HUES6 (cell line): ENCODE measurements around the gene USH2A.
"Not testable (repeated sequence)": the region's sequence is repeated elsewhere in the genome, so short reads cannot be mapped to it uniquely, and the experiment has no call there.

ENCODE experiments used
- H3K27ac ChIP-seq: 2 replicates; pipeline ENCODE4 v1.7.0; 2013; ENCODE audit warnings: low read depth, mild to moderate bottlenecking, low read length, inconsistent platforms
- H3K27me3 ChIP-seq: 2 replicates; pipeline ENCODE4 v1.6.1; 2013; ENCODE audit warnings: low read length; ENCODE audit not compliant: control insufficient read depth, insufficient read depth
- H3K36me3 ChIP-seq: 2 replicates; pipeline ENCODE4 v1.6.1; 2013; ENCODE audit warnings: low read length; ENCODE audit not compliant: control insufficient read depth, insufficient read depth
- H3K4me1 ChIP-seq: 2 replicates; pipeline ENCODE4 v1.6.1; 2013; ENCODE audit warnings: low read length; ENCODE audit not compliant: control insufficient read depth, insufficient read depth
- H3K4me3 ChIP-seq: 2 replicates; pipeline ENCODE4 v1.5.1; 2013; ENCODE audit warnings: low read depth, low read length
- H3K9ac ChIP-seq: one replicate; pipeline ENCODE4 v1.6.1; 2013; ENCODE audit warnings: mild to moderate bottlenecking, low read length
- H3K9me3 ChIP-seq: 2 replicates; pipeline ENCODE4 v1.6.1; 2013; ENCODE audit warnings: low read depth, low read length; ENCODE audit not compliant: control insufficient read depth, insufficient read depth

The USH2A gene

DNA sequence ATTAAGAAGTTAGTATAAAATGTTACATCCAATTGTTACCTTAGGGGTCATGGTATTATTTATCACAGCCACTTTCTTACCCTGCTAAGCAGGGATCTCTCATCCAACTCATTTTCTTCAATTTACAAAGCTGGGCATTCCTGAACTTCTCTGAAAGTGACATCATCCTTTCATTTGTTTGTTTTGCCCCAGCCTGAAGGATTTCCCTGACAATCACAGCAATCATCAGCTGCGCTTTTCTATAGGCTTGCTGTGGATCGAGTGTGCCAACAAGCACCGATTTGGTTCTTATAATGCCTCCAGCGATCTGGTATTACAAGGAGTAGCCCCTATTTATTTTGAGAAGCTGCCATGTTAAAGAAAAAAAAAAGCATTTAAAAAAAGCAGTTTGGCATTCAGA, 240.2 kb downstream of the USH2A start:
- no peaks in the 10 kb centered on the region for H3K36me3 ChIP-seq
- peak overlapping the region; percentile 21; the same call in 1 of the 2 replicates for H3K4me3 ChIP-seq
- no peaks in the 10 kb centered on the region for H3K9me3 ChIP-seq
- H3K4me1 ChIP-seq = peaks cover 36% of the 10 kb centered on the region
- H3K9ac ChIP-seq = peak overlapping the region; percentile 60
- H3K27me3 ChIP-seq = no peaks in the 10 kb centered on the region
- peak overlapping the region; percentile 69; the same call in 1 of the 2 replicates for H3K27ac ChIP-seq

DNA sequence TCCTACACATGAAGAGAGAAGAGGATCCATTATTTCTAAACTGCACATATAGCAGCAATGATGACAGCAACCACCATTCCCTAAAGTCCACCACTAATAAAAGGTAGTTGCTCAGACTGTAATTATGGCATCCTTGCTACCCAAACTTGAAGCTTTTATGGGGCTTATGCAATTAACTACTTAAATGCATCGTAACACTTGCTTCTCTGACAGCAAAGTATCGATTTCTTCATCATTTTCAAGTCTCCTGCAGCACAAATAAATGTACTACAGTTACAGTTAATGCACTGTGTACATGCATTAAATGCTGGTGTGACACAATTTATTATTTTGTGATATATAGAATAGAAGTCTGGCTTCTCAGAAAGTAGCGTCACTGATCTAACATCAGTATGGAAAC, 241.7 kb downstream of the USH2A start:
- H3K9me3 ChIP-seq = no peaks in the 10 kb centered on the region
- H3K36me3 ChIP-seq = no peaks in the 10 kb centered on the region
- no peak overlapping the region for H3K27ac ChIP-seq
- H3K9ac ChIP-seq = no peak overlapping the region
- H3K27me3 ChIP-seq = no peaks in the 10 kb centered on the region
- H3K4me3 ChIP-seq = no peak overlapping the region
- H3K4me1 ChIP-seq = peaks cover 36% of the 10 kb centered on the region

DNA sequence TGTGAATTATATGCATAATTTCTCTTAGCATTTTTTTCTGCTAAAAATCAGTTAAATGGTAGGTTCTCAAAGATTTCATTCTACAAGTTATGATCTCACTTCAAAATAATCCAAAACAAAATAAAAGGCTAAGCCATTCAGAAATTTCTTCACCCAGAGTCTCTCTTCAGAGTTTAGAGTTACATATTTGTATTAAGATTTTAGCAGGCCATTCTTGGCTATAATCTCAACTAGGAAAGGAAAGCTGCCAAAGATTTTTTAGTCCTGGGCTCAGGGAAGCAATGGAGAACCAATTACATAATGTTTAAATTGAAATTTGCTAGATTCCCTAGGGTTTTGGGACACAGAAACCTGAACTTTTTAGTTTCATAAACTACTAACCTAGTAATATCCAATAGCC, 245.0 kb downstream of the USH2A start:
- Histone ChIP-seq H3K27me3 (no peaks in the 10 kb centered on the region), H3K9ac (no peak overlapping the region), H3K27ac (no peak overlapping the region)

DNA sequence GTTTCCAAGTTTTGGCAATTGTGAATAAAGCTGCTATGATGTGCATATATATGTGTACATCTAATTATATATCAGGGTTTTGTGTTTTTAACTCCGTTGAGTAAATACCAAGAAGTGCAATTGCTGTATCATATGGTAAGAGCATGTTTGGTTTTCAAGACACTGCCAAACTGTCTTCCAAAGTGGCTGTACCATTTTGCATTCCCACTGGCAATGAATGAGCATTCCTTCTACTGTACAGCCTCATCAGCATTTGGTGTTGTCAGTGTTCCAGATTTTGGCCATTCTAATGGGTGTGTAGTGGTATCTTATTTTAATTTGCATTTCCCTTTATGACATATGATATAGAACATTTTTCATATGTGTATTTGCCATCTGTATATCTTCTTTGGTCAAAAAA, 246.3 kb downstream of the USH2A start:
- no peaks in the 10 kb centered on the region for H3K27me3 ChIP-seq

More for the DNA sequence above, 245.0 kb downstream of the USH2A start:
- H3K4me1 ChIP-seq = peaks cover 12% of the 10 kb centered on the region
- no peaks in the 10 kb centered on the region for H3K9me3 ChIP-seq
- no peak overlapping the region for H3K4me3 ChIP-seq
- H3K36me3 ChIP-seq = no peaks in the 10 kb centered on the region

DNA sequence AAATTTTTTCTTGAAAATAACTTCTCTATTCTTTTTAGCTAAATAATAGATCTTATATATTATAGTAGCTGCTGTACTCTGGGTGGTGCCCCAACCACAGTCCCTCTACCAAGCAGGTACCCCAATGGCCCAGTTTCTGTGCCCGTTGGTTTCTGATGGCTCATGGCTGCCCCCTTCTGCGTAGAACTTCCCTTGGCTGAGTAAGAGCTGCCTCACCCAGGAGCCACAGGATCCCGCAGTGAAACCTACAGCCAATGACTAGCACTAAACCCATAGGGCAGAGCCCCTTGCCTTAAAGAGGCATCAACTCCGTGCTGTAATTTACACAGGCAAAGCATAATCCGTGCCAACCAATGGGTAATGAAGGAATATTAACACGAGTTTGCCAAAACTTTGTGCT, 247.5 kb downstream of the USH2A start:
- Histone ChIP-seq H3K36me3 (no peaks in the 10 kb centered on the region), H3K9ac (no peak overlapping the region), H3K27ac (no peak overlapping the region), H3K4me1 (no peaks in the 10 kb centered on the region), H3K9me3 (no peaks in the 10 kb centered on the region), H3K27me3 (no peaks in the 10 kb centered on the region), H3K4me3 (no peak overlapping the region)

More for the DNA sequence above, 246.3 kb downstream of the USH2A start:
- Histone ChIP-seq H3K4me3 (no peak overlapping the region), H3K9me3 (no peaks in the 10 kb centered on the region), H3K36me3 (no peaks in the 10 kb centered on the region), H3K27ac (no peak overlapping the region), H3K9ac (no peak overlapping the region), H3K4me1 (peaks cover under 1% of the 10 kb centered on the region; the same call in 1 of the 2 replicates)

DNA sequence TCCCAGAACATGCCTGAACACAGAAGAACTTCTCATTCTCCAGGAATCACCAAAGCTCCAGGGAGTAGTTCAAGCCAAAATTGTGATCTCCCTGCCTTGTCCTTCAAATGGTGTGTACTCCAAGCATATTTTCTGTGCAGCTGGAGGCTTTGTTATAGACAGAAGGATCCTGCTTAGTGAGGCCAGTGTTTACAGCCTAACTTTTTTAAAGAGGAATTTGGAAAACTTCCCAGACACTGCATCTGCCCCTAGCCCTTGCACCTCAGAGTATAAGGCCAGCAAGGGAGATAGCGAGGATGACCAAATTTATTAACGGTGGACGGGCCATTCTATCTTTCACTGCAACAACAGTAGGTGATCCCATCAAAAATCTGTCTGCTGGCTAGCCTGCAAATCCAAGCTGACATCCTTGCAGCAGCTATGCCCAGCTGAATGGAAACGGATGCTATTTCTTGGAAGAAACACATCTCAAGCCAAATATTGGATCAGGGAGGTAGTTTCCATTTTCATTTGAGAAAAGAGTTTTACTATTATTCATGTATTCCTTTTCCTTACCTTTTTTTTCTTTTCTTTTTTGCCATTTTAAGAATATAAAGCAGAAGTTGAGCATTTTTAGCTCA, 249.8 kb downstream of the USH2A start:
- H3K27me3 ChIP-seq = no peaks in the 10 kb centered on the region
- H3K4me1 ChIP-seq = no peaks in the 10 kb centered on the region
- H3K9ac ChIP-seq = no peak overlapping the region
- no peaks in the 10 kb centered on the region for H3K36me3 ChIP-seq
- no peaks in the 10 kb centered on the region for H3K9me3 ChIP-seq
- H3K4me3 ChIP-seq = no peak overlapping the region
- no peak overlapping the region for H3K27ac ChIP-seq

DNA sequence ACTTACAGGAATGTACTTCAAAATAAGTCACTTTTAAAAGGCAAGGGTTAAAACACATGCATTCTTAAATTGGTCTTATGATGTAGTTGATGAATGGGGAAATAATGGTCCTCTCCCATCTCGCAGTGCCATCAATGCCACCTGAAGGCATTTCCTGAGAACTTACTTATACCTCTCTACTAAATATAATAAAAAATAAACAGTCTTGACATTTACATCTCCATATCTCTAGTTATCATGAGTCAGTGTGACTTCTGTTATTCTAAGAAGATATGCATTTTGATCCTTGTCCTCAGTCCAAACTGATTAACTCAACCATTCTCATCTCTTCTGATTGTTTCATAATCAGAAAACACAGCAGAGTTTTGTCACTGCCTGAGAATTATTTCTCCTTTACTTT, 253.9 kb downstream of the USH2A start:
- H3K27me3 ChIP-seq = no peaks in the 10 kb centered on the region
- H3K9ac ChIP-seq = no peak overlapping the region
- no peak overlapping the region for H3K4me3 ChIP-seq
- no peak overlapping the region for H3K27ac ChIP-seq
- H3K36me3 ChIP-seq = no peaks in the 10 kb centered on the region
- H3K4me1 ChIP-seq = no peaks in the 10 kb centered on the region
- no peaks in the 10 kb centered on the region for H3K9me3 ChIP-seq

DNA sequence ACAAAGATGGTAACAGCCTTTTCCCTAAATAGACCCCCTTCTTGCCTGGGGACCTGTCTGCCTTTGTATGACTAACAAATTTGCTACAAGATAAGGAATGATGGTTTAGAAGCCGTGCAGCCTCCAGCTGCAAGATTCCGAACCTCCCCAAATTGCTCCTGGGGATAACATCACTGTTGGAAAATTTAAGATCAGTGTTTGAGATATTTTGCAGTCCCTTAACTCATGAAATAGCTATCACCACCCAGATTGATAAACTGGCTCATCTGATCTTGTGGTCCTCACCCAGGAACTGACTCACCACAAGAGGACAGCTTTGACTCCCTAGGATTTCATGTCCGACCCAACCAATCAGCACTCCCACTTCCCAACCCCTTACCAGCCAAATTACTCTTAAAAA, 254.7 kb downstream of the USH2A start:
- H3K4me1 ChIP-seq = no peaks in the 10 kb centered on the region

DNA sequence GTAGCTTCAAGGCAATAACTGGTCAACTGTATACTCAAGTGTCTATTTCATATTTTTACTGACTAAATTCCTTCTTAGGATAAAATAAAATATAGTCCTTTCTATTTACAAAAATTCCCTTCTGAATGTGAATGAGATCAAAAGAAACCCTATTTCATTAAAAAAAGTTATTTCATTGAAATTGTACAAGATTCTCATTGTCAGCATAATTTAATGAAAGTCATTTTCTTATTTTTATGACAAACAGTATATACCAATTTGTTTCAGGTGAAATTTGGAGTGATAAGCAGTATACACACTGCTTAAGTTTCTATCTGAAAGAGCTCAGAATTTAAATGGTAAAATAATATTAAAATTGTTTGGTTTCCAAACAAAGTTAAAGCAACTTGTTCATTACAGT, 269.2 kb downstream of the USH2A start:
- peaks cover 18% of the 10 kb centered on the region for H3K9me3 ChIP-seq
- no peak overlapping the region for H3K4me3 ChIP-seq
- no peaks in the 10 kb centered on the region for H3K27me3 ChIP-seq
- H3K27ac ChIP-seq = no peak overlapping the region
- 0 out of 2 replicates have a peak, but pooled peaks cover 6% of the 10 kb centered on the region for H3K4me1 ChIP-seq
- peaks cover 13% of the 10 kb centered on the region for H3K36me3 ChIP-seq
- H3K9ac ChIP-seq = no peak overlapping the region

More for the DNA sequence above, 254.7 kb downstream of the USH2A start:
- no peak overlapping the region for H3K27ac ChIP-seq
- no peaks in the 10 kb centered on the region for H3K36me3 ChIP-seq
- H3K9ac ChIP-seq = no peak overlapping the region
- H3K27me3 ChIP-seq = no peaks in the 10 kb centered on the region
- no peak overlapping the region for H3K4me3 ChIP-seq
- no peaks in the 10 kb centered on the region for H3K9me3 ChIP-seq

DNA sequence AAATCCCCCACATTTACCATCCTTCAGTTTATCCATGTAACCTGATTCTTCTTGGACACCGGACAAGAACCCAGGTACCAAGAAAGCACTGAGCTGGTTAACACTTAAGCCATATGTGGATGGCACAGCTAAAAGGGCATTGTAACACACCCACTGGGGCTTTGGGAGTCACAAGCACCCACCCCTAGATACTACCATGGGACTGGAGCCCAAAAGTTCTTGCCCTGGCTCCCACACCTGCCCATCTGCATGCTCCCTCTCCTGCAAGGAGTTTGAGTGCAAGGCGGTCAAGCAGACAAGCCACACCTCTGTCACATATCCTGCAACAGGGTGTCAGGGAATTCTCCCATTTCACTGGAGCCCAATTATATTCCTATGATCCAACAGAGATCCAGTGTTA, 270.1 kb downstream of the USH2A start:
- Histone ChIP-seq H3K36me3 (peaks cover 13% of the 10 kb centered on the region), H3K9me3 (peaks cover 18% of the 10 kb centered on the region), H3K4me1 (0 out of 2 replicates have a peak, but pooled peaks cover 6% of the 10 kb centered on the region), H3K9ac (no peak overlapping the region), H3K4me3 (no peak overlapping the region), H3K27me3 (no peaks in the 10 kb centered on the region), H3K27ac (no peak overlapping the region)

DNA sequence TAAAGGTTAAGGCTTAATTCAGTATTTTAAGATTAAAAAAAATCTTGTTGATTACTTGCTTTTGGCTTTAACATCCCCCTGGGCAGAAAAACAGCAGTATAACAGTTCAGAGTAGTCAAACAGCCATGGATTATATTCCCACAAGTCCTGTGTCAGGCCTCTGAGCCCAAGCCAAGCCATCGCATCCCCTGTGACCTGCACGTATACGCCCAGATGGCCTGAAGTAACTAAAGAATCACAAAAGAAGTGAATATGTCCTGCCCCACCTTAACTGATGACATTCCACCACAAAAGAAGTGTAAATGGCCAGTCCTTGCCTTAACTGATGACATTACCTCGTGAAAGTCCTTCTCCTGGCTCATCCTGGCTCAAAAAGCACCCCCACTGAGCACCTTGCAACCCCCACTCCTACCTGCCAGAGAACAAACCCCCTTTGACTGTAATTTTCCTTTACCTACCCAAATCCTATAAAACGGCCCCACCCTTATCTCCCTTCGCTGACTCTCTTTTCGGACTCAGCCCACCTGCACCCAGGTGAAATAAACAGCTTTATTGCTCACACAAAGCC, 277.7 kb downstream of the USH2A start:
- H3K4me3 ChIP-seq = peak overlapping the region; percentile 36
- H3K36me3 ChIP-seq, H3K9me3 ChIP-seq, H3K27me3 ChIP-seq: not testable (repeated sequence)
- peak overlapping the region; percentile 68 for H3K9ac ChIP-seq
- peaks cover 42% of the 10 kb centered on the region for H3K4me1 ChIP-seq
- H3K27ac ChIP-seq = peak overlapping the region; percentile 69; the same call in 1 of the 2 replicates
